SU-DHL-6 (cell line): ENCODE results near the gene FSTL4.

Source experiments
- H2AFZ ChIP-seq: fragments of 200-600 bp; sonication (generic); 2 replicates; pipeline ENCODE4 v1.6.1; 2014; ENCODE audit warnings: low read depth, mild to moderate bottlenecking, moderate library complexity, mixed read lengths, antibody characterized with exemption, low read length; ENCODE audit not compliant: severe bottlenecking
- H3F3A ChIP-seq: fragments of 200-600 bp; shearing (Covaris generic); 2 replicates; pipeline ENCODE4 v1.6.0; 2016; ENCODE audit warnings: antibody characterized with exemption, mild to moderate bottlenecking; ENCODE audit not compliant: insufficient read depth
- H3K27ac ChIP-seq: fragments of 200-600 bp; sonication (generic); 2 replicates; pipeline ENCODE4 v1.5.1; 2016; ENCODE audit warnings: low read depth, mild to moderate bottlenecking, low read length, moderate library complexity, mixed read lengths
- H3K27me3 ChIP-seq: fragments of 200-600 bp; sonication (generic), shearing (Covaris generic); 2 replicates; pipeline ENCODE4 v1.6.0; 2014; ENCODE audit warnings: mild to moderate bottlenecking, low read length
- H3K36me3 ChIP-seq: fragments of 200-600 bp; sonication (generic); 2 replicates; pipeline ENCODE4 v1.6.1; 2014; ENCODE audit warnings: mild to moderate bottlenecking, low read length, mixed read lengths
- H3K4me2 ChIP-seq: fragments of 300-600, 200-600 bp; shearing (Covaris generic), sonication (generic); 2 replicates; pipeline ENCODE4 v1.6.0; 2014; ENCODE audit warnings: low read length, low read depth, mild to moderate bottlenecking; ENCODE audit not compliant: poor library complexity, severe bottlenecking
- H3K4me3 ChIP-seq: fragments of 200-600 bp; sonication (generic); 2 replicates; pipeline ENCODE4 v1.5.1; 2014; ENCODE audit warnings: antibody characterized with exemption, low read length, mild to moderate bottlenecking, mixed read lengths; ENCODE audit not compliant: insufficient read depth, poor library complexity, severe bottlenecking
- H3K79me2 ChIP-seq: fragments of 200-600 bp; sonication (generic); 2 replicates; pipeline ENCODE4 v1.6.1; 2014; ENCODE audit warnings: mild to moderate bottlenecking, low read length, moderate library complexity; ENCODE audit not compliant: insufficient read depth
- H3K9ac ChIP-seq: fragments of 200-600 bp; sonication (generic); 2 replicates; pipeline ENCODE4 v1.7.0; 2014; ENCODE audit warnings: mild to moderate bottlenecking, low read length
- H3K9me2 ChIP-seq: fragments of 200-600 bp; sonication (generic); replicated peaks from 2 replicates; pipeline ENCODE4 v1.6.1; 2014; ENCODE audit warnings: low read length; ENCODE audit not compliant: insufficient read depth
- H3K9me3 ChIP-seq: fragments of 200-600 bp; sonication (generic); 2 replicates; pipeline ENCODE4 v1.6.1; 2014; ENCODE audit warnings: low read length, mixed read lengths; ENCODE audit not compliant: insufficient read depth
- H4K20me1 ChIP-seq: fragments of 200-600 bp; sonication (generic); 2 replicates; pipeline ENCODE4 v1.6.1; 2014; ENCODE audit warnings: low read depth, mild to moderate bottlenecking, antibody characterized with exemption, low read length, moderate library complexity, mixed read lengths
- CTCF ChIP-seq: fragments of 200-600 bp; sonication (generic); IDR thresholded peaks from one replicate; pipeline ENCODE4 v1.5.1; 2017; ENCODE audit warnings: antibody characterized with exemption, mild to moderate bottlenecking, low read length, moderate library complexity; ENCODE audit not compliant: insufficient read depth, poor library complexity, severe bottlenecking
- EZH2phosphoT487 ChIP-seq: fragments of 200-600 bp; sonication (generic), shearing (Covaris generic); conservative IDR thresholded peaks from 2 replicates; pipeline ENCODE4 v1.6.1; 2018; ENCODE audit warnings: mild to moderate bottlenecking, antibody characterized with exemption, low read length, moderate library complexity, mixed read lengths

FSTL4 gene

GRCh38 chr5:133234911-133235310 is 377.4 kb downstream of the FSTL4 start:
- no peaks in the 10 kb centered on the region for H3K79me2 ChIP-seq
- H3F3A ChIP-seq: no peaks in the 10 kb centered on the region
- H3K9ac ChIP-seq: no peak overlapping the region
- no peak overlapping the region for H3K4me2 ChIP-seq
- H3K27ac ChIP-seq: no peak overlapping the region
- TF ChIP-seq EZH2phosphoT487 (no peak), CTCF (no peak)
- H3K36me3 ChIP-seq: no peaks in the 10 kb centered on the region
- no peak overlapping the region for H3K4me3 ChIP-seq
- no peak overlapping the region for H2AFZ ChIP-seq
- no peaks in the 10 kb centered on the region for H3K9me2 ChIP-seq
- H3K27me3 ChIP-seq: no peaks in the 10 kb centered on the region
- no peaks in the 10 kb centered on the region for H3K9me3 ChIP-seq
- no peaks in the 10 kb centered on the region for H4K20me1 ChIP-seq

GRCh38 chr5:133234273-133234672 is 378.1 kb downstream of the FSTL4 start:
- H3K9ac ChIP-seq: no peak overlapping the region
- no peak overlapping the region for H2AFZ ChIP-seq
- H3K27ac ChIP-seq: no peak overlapping the region
- H3F3A ChIP-seq: no peaks in the 10 kb centered on the region
- no peaks in the 10 kb centered on the region for H3K27me3 ChIP-seq
- H3K4me2 ChIP-seq: no peak overlapping the region
- H3K36me3 ChIP-seq: no peaks in the 10 kb centered on the region
- H3K79me2 ChIP-seq: no peaks in the 10 kb centered on the region
- no peak overlapping the region for H3K4me3 ChIP-seq
- no peak for TF ChIP-seq CTCF
- TF ChIP-seq EZH2phosphoT487: no peak
- H4K20me1 ChIP-seq: no peaks in the 10 kb centered on the region
- H3K9me3 ChIP-seq: no peaks in the 10 kb centered on the region
- H3K9me2 ChIP-seq: no peaks in the 10 kb centered on the region

- no peak overlapping the region for H3K4me3 ChIP-seq
- no peaks in the 10 kb centered on the region for H3K9me2 ChIP-seq
- no peaks in the 10 kb centered on the region for H3F3A ChIP-seq
- H3K79me2 ChIP-seq: no peaks in the 10 kb centered on the region
- no peaks in the 10 kb centered on the region for H4K20me1 ChIP-seq
- no peaks in the 10 kb centered on the region for H3K9me3 ChIP-seq
- H3K27me3 ChIP-seq: no peaks in the 10 kb centered on the region
- no peak overlapping the region for H2AFZ ChIP-seq
- no peak overlapping the region for H3K9ac ChIP-seq
- TF ChIP-seq CTCF: no peak
- TF ChIP-seq EZH2phosphoT487: no peak
- no peak overlapping the region for H3K27ac ChIP-seq
- H3K36me3 ChIP-seq: no peaks in the 10 kb centered on the region
- H3K4me2 ChIP-seq: no peak overlapping the region
Observed at GRCh38 chr5:133233616-133234015, 378.7 kb downstream of the FSTL4 start.
